Measurements from ENCODE around the gene CFAP46.

DNA sequence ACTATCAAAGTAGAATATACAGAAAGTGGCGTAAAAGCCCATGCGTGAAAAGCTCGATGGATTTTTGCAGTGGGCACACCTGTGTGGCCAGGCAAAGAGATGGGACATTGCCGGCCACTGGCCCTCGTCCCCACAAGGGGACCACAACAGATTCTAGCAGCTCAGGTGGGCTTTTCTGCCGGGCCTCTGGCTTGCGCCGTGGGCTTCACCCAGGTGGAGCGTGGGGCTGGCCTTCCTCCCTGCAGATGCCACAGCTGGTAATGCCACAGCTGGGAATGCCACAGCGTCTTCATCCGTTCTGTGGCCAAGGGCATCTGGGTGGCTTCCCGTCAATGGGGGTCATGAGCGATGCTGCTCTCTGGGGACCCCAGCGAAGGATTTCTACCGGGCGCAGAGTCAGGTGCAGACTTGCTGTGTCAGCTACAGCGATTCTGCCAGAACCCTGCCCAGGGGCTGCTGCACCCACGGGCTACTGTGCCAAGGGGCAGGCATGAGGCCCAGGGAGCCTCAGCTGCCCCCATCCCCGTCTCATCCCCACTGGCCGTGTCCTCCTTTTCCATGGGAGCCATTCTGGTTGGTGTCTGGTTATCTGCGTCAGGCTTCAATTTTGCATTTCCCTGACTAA lies 103.9 kb downstream of the CFAP46 start:
- no peak for TF ChIP-seq EZH2phosphoT487 (IDR thresholded peaks at IDR 0.05)
- TF ChIP-seq, protein P1, sequence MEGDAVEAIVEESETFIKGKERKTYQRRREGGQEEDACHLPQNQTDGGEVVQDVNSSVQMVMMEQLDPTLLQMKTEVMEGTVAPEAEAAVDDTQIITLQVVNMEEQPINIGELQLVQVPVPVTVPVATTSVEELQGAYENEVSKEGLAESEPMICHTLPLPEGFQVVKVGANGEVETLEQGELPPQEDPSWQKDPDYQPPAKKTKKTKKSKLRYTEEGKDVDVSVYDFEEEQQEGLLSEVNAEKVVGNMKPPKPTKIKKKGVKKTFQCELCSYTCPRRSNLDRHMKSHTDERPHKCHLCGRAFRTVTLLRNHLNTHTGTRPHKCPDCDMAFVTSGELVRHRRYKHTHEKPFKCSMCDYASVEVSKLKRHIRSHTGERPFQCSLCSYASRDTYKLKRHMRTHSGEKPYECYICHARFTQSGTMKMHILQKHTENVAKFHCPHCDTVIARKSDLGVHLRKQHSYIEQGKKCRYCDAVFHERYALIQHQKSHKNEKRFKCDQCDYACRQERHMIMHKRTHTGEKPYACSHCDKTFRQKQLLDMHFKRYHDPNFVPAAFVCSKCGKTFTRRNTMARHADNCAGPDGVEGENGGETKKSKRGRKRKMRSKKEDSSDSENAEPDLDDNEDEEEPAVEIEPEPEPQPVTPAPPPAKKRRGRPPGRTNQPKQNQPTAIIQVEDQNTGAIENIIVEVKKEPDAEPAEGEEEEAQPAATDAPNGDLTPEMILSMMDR (IDR thresholded peaks at IDR 0.05): no peak
